GM21381 (cell line): Measurements from ENCODE around the gene IGLL5.
"Not testable (repeated sequence)": the region's sequence is repeated elsewhere in the genome, so short reads cannot be mapped to it uniquely, and the experiment has no call there.

ENCODE experiments used
- ATAC-seq: cut with Tn5 transposase; IDR thresholded peaks from one replicate; pipeline ENCODE4 v1.9.1; 2021; ENCODE audit warnings: mild to moderate bottlenecking, moderate library complexity; ENCODE audit not compliant: unreplicated experiment

The IGLL5 gene

GRCh38 chr22:22899342-22900080 is 11.9 kb downstream of the IGLL5 start:
- ATAC-seq: not testable (repeated sequence)

DNA sequence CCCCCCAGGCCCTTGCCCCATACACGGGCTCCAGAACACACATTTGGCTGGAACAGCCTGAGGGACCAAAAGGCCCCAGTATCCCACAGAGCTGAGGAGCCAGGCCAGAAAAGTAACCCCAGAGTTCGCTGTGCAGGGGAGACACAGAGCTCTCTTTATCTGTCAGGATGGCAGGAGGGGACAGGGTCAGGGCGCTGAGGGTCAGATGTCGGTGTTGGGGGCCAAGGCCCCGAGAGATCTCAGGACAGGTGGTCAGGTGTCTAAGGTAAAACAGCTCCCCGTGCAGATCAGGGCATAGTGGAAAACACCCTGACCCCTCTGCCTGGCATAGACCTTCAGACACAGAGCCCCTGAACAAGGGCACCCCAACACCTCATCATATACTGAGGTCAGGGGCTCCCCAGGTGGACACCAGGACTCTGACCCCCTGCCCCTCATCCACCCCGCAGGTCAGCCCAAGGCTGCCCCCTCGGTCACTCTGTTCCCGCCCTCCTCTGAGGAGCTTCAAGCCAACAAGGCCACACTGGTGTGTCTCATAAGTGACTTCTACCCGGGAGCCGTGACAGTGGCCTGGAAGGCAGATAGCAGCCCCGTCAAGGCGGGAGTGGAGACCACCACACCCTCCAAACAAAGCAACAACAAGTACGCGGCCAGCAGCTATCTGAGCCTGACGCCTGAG is 13.1 kb downstream of the IGLL5 start:
- ATAC-seq: not testable (repeated sequence)

- no peak for ATAC-seq
Observed at GRCh38 chr22:22901578-22902218, 14.1 kb downstream of the IGLL5 start.

- ATAC-seq: no peak
Observed at GRCh38 chr22:22902247-22903001, 14.8 kb downstream of the IGLL5 start.

DNA sequence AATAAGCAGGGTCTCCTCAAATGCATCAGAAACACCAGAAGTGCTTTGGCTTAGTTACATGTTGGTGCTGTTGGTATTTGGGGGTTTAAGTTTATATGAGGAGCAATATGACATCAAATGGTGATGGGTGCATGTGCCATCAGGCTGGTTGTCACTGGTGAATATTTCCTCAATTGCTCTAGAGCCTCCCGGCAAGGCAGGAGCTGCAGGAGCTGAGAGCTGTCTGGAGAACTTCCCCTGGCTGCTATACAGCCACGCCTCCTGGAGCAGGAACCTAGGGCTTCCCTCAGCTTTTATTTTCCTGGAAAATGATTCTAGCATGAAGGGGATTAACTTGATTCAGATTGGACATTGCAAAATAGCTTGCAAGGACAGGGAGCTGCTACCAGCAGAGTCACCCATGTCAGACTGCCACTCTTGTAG is 15.8 kb downstream of the IGLL5 start:
- no peak for ATAC-seq

GRCh38 chr22:22903781-22904192 is 16.2 kb downstream of the IGLL5 start:
- ATAC-seq: not testable (repeated sequence)

DNA sequence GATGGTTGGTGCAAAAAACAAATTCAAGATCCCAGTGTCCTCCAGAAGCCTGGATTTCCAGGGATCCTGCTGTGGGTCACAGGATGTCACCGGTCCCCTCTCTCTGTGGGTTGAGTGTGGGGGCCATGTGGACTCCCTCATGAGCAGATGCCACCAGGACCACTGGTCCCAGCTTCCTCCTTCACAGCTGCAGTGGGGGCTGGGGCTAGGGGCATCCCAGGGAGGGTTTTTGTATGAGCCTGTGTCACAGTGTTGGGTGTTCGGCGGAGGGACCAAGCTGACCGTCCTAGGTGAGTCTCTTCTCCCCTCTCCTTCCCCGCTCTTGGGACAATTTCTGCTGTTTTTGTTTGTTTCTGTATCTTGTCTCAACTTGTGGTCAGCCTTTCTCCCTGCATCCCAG is 17.1 kb downstream of the IGLL5 start:
- ATAC-seq: not testable (repeated sequence)

DNA sequence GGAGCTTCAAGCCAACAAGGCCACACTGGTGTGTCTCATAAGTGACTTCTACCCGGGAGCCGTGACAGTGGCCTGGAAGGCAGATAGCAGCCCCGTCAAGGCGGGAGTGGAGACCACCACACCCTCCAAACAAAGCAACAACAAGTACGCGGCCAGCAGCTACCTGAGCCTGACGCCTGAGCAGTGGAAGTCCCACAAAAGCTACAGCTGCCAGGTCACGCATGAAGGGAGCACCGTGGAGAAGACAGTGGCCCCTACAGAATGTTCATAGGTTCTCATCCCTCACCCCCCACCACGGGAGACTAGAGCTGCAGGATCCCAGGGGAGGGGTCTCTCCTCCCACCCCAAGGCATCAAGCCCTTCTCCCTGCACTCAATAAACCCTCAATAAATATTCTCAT is 18.8 kb downstream of the IGLL5 start:
- ATAC-seq: not testable (repeated sequence)

- no peak for ATAC-seq
Observed at GRCh38 chr22:22906907-22907550, 19.4 kb downstream of the IGLL5 start.

DNA sequence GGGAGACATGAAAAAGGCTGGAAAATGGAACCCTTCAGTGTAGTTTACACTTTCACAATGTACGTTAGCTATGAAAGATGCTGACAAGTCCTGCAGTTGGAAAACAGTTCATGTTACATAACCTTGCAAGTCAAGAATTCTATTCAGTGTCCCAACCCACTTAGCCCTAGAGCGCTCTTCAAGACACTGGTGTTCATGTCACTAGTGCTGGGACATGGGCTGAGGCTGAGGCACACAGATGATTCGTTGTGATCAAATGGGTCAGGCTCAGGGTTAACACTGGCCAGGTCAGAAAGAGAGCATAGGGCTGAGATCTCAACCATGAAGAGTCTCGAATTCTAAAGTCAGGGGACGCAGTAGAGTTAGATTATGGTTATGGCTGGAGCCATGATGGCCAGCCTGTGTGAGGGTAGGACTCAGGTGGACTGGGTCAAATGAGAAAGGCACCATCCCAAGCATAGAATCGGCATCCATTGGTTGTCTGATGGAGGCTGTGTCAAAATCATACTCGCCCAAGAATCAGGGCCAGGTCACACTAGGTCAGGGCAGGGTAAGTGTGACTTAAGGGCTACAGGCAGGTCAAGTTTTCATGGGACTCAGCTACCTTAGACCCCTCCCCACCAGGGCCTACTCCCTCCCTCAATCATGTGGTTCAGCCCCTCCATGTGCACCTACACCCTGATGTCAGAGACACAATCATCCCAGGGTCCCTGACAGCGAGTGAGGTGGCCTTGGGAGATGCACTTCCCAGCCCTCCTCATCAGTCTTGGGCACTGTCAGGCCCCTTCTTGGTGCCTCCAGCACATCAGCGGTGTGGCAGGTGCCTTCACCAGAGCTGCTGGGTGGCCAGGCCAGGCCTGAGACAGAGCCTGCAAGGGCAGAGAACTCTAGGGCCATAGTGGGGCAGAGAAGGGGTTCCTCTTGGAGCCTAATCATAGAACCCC is 20.2 kb downstream of the IGLL5 start:
- ATAC-seq: no peak

- ATAC-seq: no peak
Observed at GRCh38 chr22:22908495-22908861, 20.9 kb downstream of the IGLL5 start.

DNA sequence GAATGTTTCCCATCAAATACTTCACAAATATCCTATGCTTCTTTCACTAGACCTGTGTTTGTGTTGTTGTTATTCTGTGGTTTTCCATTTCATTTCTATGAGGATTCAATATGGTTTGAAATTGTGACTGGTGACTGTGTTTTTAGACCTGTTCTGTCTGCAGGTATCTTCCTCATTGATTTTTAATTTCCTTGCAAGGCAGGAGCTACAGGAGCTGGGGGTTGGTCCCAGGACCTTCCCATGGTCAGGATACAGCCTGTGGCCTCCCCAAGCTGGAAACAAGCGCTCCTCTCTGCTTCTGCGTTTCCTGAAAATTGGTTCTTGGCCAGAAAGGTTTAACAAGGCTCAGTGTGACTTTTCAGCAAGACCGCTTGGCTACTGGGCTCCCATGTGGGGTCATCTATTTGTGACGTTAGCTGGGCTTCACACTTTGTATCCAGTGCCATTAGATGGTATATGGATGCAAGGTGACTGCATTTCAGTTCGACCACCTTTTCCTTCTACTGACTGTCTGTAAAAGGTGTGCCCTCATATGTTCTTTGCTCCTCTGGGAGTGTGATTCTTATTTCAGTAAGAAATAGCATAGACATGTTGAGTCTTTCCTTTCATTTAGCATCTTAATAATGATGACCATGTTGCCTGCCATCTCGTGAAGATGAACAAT is 21.5 kb downstream of the IGLL5 start:
- ATAC-seq: no peak

DNA sequence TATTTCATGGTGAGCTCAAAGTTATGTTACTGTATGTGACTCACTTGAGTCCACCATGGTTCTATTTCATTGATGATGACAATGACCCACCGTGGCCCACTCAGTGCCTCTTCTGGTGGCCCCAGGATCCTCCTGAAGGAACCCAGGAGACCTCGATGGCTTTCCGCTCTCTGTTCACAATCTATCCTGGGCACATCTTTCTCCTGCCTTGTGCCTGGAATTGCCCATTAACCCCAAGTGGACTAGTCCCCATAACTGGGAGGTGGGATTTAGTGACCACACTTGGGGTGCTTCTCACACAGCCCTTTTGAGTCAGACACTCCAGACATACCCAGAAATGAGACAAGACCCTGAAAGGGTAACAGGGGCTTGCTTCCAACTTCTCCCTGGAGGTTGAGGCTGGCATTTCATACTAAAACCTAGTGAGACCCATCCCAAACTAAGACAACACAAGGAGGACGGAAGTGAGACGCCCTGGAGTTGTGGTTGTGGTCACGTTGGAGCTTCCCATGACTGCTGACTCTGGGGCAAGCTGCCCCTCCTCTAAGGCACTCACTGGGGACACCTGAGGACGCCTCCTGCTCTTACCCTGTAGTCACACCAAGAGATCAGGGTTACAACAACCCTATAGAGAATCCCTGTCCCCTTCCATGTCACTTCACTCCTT is 22.1 kb downstream of the IGLL5 start:
- no peak for ATAC-seq

- ATAC-seq: no peak
Observed at GRCh38 chr22:22910272-22911240, 22.9 kb downstream of the IGLL5 start.

DNA sequence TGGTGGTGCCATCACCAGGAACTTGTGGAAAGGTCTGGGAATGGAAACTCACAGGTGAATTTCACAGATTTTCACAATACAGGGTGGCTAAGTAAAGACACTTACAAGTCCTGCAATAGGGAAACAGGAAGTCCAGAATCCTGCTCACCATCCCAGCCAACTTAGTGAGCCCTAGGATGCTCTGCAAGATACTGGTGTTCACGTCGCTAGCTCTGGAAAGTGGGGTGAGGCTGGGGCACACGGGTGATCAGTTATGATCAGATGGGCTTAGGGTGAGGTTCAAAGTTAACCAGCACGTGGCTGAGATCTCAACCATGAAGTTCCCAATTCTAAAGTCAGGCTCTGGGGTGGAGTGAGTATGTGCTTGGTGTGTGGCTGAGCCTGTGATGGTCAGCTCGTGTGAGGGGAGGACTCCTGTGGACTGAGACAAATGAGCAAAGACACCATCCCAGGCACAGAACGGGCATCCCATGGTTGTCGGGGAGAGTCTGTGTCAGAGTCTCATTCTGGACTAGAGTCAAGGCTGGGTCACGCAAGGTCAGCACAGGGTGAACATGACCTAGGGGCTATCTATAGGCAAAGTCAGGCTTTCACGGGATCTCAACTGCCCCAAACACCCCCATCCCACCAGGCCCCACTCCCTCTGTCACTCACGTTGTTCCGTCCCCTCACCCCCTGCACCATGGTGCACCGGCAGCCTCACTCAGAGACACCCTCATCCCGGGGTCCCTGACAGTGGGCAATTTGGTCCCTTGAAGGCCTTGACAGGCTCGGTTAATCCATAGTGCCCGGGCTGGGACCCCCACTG is 23.9 kb downstream of the IGLL5 start:
- ATAC-seq: no peak

- ATAC-seq: no peak
Observed at GRCh38 chr22:22912135-22912987, 24.7 kb downstream of the IGLL5 start.
